ENCODE measurements around the gene C19orf53. TPM values are rescaled to one million over a fixed set of nuclear protein-coding genes. Genes with fewer than 3 reads are reported as not detected.

C19orf53 gene
- total RNA-seq, 1 donor from 2014 or later, result 89.8 TPM

DNA sequence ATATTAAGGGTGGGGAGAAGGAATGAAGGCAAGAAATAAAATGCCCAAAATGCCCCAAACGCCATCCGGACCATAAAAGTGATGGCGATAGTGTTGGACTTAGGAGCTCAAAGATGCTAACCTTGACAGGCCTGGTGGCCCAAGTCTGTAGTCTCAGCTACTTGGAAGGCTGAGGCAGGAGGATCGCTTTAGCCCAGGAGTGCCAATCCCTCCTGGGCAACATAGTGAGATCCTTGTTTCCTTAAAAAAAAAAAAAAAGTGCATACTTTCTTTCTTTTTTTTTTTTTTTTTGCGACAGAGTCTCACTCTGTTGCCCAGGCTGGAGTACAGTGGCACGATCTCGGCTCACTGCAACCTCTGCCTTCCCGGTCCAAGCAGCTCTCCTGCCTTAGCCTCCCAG lies 41.9 kb upstream of the C19orf53 start:
- peaks cover 4% of the 10 kb centered on the region for H3K4me1 Mint-ChIP-seq (ENCODE audit: unreplicated experiment)
- peak overlapping the region; percentile 96 for H3K27ac Mint-ChIP-seq

DNA sequence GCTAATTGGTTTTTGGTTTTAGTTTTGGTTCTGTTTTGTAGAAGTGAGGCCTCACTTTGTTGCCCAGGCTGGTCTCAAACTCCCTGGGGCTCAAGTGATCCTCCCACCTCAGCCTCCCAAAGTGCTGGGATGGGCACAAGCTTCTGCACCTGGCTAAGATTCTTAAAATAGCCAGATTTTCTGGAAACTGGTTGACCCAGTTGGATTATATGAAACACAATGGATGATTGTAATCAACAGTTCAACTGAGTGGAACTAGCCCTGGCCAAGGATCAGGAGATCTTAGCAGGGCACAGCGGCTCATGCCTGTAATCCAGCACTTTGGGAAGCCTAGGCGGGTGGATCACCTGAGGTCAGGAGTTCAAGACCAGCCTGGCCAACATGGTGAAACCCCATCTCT lies 39.5 kb upstream of the C19orf53 start:
- no peak overlapping the region for H3K4me3 Mint-ChIP-seq
- TF ChIP-seq, protein P1, sequence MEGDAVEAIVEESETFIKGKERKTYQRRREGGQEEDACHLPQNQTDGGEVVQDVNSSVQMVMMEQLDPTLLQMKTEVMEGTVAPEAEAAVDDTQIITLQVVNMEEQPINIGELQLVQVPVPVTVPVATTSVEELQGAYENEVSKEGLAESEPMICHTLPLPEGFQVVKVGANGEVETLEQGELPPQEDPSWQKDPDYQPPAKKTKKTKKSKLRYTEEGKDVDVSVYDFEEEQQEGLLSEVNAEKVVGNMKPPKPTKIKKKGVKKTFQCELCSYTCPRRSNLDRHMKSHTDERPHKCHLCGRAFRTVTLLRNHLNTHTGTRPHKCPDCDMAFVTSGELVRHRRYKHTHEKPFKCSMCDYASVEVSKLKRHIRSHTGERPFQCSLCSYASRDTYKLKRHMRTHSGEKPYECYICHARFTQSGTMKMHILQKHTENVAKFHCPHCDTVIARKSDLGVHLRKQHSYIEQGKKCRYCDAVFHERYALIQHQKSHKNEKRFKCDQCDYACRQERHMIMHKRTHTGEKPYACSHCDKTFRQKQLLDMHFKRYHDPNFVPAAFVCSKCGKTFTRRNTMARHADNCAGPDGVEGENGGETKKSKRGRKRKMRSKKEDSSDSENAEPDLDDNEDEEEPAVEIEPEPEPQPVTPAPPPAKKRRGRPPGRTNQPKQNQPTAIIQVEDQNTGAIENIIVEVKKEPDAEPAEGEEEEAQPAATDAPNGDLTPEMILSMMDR (conservative IDR thresholded peaks at IDR 0.05), result no peak
- H3K36me3 Mint-ChIP-seq, result peaks cover 8% of the 10 kb centered on the region
- no peak overlapping the region for H3K27ac Mint-ChIP-seq
- no peaks in the 10 kb centered on the region for H3K9me3 Mint-ChIP-seq
- H3K27me3 Mint-ChIP-seq, result no peaks in the 10 kb centered on the region
- no peak for DNase-seq (ENCODE audit: extremely low spot score, unreplicated experiment)
- peaks cover 4% of the 10 kb centered on the region for H3K4me1 Mint-ChIP-seq (ENCODE audit: unreplicated experiment)

More for the DNA sequence above, 41.9 kb upstream of the C19orf53 start:
- Mint-ChIP-seq H3K36me3 (no peaks in the 10 kb centered on the region), H3K4me3 (peak overlapping the region; percentile 94), H3K27me3 (no peaks in the 10 kb centered on the region), H3K9me3 (no peaks in the 10 kb centered on the region)
- TF ChIP-seq, protein P1 (conservative IDR thresholded peaks at IDR 0.05), result no peak
- no peak for DNase-seq (ENCODE audit: extremely low spot score, unreplicated experiment)

DNA sequence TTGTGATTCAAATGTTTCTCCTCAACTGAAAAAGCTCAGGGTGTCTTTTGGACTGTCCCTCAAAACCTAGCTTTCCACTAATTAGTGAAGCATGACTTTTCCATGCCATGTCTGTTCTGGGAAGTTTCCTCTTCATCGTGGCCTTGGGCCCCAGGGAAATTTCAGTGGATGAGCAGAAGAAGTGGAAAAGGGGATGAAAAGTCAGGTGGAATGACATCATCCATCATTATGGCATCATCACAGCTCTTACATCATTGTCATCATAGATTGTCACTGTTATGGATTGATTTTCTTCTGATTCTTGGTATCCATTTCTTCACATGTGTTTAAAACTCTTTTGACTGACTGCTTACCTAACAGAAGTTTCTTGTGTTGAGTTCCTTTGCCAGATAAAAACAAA lies 36.2 kb upstream of the C19orf53 start:
- no peaks in the 10 kb centered on the region for H3K9me3 Mint-ChIP-seq
- no peak overlapping the region for H3K4me3 Mint-ChIP-seq
- no peaks in the 10 kb centered on the region for H3K27me3 Mint-ChIP-seq
- H3K36me3 Mint-ChIP-seq, result peaks cover 14% of the 10 kb centered on the region
- H3K27ac Mint-ChIP-seq, result no peak overlapping the region
- no peaks in the 10 kb centered on the region for H3K4me1 Mint-ChIP-seq (ENCODE audit: unreplicated experiment)
- TF ChIP-seq, protein P1 (conservative IDR thresholded peaks at IDR 0.05), result no peak
- no peak for DNase-seq (ENCODE audit: extremely low spot score, unreplicated experiment)

DNA sequence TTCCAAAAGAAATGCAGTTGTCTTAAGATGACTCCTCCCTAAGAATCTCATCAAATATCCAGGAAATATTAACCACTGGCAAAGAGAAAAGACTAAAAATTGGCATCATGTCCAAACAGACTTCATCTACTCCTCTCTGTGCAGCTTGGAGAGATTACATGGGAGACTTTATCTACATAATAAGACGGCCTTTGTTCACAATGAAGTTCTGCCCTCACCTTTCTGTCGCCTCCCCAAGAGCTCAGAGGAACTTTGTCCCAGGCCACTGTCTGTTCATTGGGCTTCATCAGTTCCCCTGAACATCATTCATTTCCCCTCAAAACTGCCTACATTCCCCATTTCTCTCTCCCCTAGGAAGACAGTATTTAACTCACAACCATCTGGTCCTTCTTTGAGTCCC lies 32.4 kb upstream of the C19orf53 start:
- Mint-ChIP-seq H3K9me3 (no peaks in the 10 kb centered on the region), H3K27ac (peak overlapping the region; percentile 11), H3K4me1 (ENCODE audit: unreplicated experiment) (no peaks in the 10 kb centered on the region), H3K4me3 (no peak overlapping the region), H3K27me3 (no peaks in the 10 kb centered on the region), H3K36me3 (peaks cover 14% of the 10 kb centered on the region)
- no peak for DNase-seq (ENCODE audit: extremely low spot score, unreplicated experiment)
- TF ChIP-seq, protein P1 (conservative IDR thresholded peaks at IDR 0.05), result no peak

DNA sequence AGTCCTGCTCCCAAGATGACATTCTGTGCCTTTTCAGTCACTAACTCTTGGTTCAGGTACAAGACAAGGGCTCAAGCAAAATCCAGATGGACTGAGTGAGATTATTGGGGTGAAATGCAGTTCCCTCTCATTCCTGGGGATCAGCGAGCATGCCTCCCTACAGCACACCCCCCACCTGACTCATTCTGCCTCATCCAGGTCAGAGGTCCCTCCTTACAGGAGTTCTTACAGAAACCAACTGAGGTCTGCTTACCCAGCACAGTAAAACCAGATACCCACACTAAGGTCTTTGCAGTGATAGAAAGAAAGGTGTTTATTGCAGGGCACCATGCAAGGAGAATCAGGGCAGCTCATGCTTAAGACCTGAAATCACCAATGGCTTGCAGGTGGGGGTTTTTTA lies 31.5 kb upstream of the C19orf53 start:
- Mint-ChIP-seq H3K4me3 (no peak overlapping the region), H3K4me1 (ENCODE audit: unreplicated experiment) (no peaks in the 10 kb centered on the region), H3K27ac (no peak overlapping the region)

More for the DNA sequence above, 31.5 kb upstream of the C19orf53 start:
- TF ChIP-seq, protein P1 (conservative IDR thresholded peaks at IDR 0.05), result no peak
- H3K27me3 Mint-ChIP-seq, result no peaks in the 10 kb centered on the region
- no peaks in the 10 kb centered on the region for H3K9me3 Mint-ChIP-seq
- no peak for DNase-seq (ENCODE audit: extremely low spot score, unreplicated experiment)
- H3K36me3 Mint-ChIP-seq, result peaks cover 14% of the 10 kb centered on the region
